CD4-positive, alpha-beta T cell treated with Interleukin-12 subunit alpha and Interleukin-12 subunit beta, for 1 hour (primary cell): Measurements from ENCODE around the gene KIT.
A peak's percentile ranks its signal among the peaks of the same experiment; 100 is the strongest.
"Not testable (repeated sequence)": the region's sequence is repeated elsewhere in the genome, so short reads cannot be mapped to it uniquely, and the experiment has no call there.

Experiments used
- DNase-seq: peaks from one replicate; pipeline ENCODE4 v3.0.0-alpha.2; 2020

The KIT gene

GRCh38 chr4:54657551-54658251 is at the start of gene KIT:
KIT (plus strand) TSS chr4:54657957; CDS start chr4:54658015, 58 bp downstream.
- peak; percentile 6 for DNase-seq

- no peak for DNase-seq
Measured at GRCh38 chr4:54609310-54609709, 48.4 kb upstream of the KIT start.

GRCh38 chr4:54614149-54614548 is 43.6 kb upstream of the KIT start:
- no peak for DNase-seq

GRCh38 chr4:54620773-54621172 is 37.0 kb upstream of the KIT start:
- DNase-seq, result no peak

GRCh38 chr4:54625391-54625790 is 32.4 kb upstream of the KIT start:
- no peak for DNase-seq

GRCh38 chr4:54626113-54626512 is 31.6 kb upstream of the KIT start:
- no peak for DNase-seq

- no peak for DNase-seq
Measured at GRCh38 chr4:54632537-54632936, 25.2 kb upstream of the KIT start.

- not testable (repeated sequence) for DNase-seq
Measured at GRCh38 chr4:54633102-54633740, 24.5 kb upstream of the KIT start.

GRCh38 chr4:54635318-54635717 is 22.4 kb upstream of the KIT start:
- DNase-seq, result no peak

- no peak for DNase-seq
Measured at GRCh38 chr4:54637325-54637724, 20.4 kb upstream of the KIT start.

- not testable (repeated sequence) for DNase-seq
Measured at GRCh38 chr4:54641101-54641500, 16.7 kb upstream of the KIT start.

GRCh38 chr4:54643172-54643571 is 14.6 kb upstream of the KIT start:
- no peak for DNase-seq

GRCh38 chr4:54643958-54644751 is 13.6 kb upstream of the KIT start:
- no peak for DNase-seq

GRCh38 chr4:54645830-54646229 is 11.9 kb upstream of the KIT start:
- DNase-seq, result no peak

- no peak for DNase-seq
Measured at GRCh38 chr4:54647070-54647469, 10.7 kb upstream of the KIT start.

- DNase-seq, result no peak
Measured at GRCh38 chr4:54651050-54651449, 6.7 kb upstream of the KIT start.

GRCh38 chr4:54654753-54655152 is 3.0 kb upstream of the KIT start:
- DNase-seq, result no peak

- no peak for DNase-seq
Measured at GRCh38 chr4:54657185-54657550, 589 bp upstream of the KIT start.

GRCh38 chr4:54658252-54659093 is 716 bp downstream of the KIT start:
- DNase-seq, result peak; percentile 7

- no peak for DNase-seq
Measured at GRCh38 chr4:54659313-54659712, 1.6 kb downstream of the KIT start.

GRCh38 chr4:54659749-54660535 is 2.2 kb downstream of the KIT start:
- DNase-seq, result no peak

- DNase-seq, result no peak
Measured at GRCh38 chr4:54660591-54660990, 2.8 kb downstream of the KIT start.
